ENCODE results near the gene ANXA2.

Gene ANXA2

GRCh38 chr15:60358935-60359682 lies 38.7 kb downstream of the ANXA2 start:
- H3K4me3 ChIP-seq (ENCODE audit: low read length in 2 of 2): no peak overlapping the region
- H3K4me1 ChIP-seq (ENCODE audit: control insufficient read depth in 2 of 2, insufficient read depth in 2 of 2, low read length in 2 of 2): peaks cover 4 to 27% of the 10 kb centered on the region in 2 donors
- H3K9ac ChIP-seq (ENCODE audit: low read depth in 1 of 2, low read length in 2 of 2): no peak overlapping the region
- H3K27me3 ChIP-seq (ENCODE audit: control insufficient read depth in 2 of 2, insufficient read depth in 2 of 2, low read length in 2 of 2): no peaks in the 10 kb centered on the region
- H3K9me3 ChIP-seq (ENCODE audit: control insufficient read depth in 2 of 2, low read length in 2 of 2): no peaks in the 10 kb centered on the region
- H3K36me3 ChIP-seq (ENCODE audit: control insufficient read depth in 2 of 2, insufficient read depth in 2 of 2, low read length in 2 of 2): peaks cover 77 to 89% of the 10 kb centered on the region in 2 donors
- H3K27ac ChIP-seq (ENCODE audit: low read depth in 2 of 2, low read length in 2 of 2): no peak overlapping the region

- Histone ChIP-seq H3K36me3 (ENCODE audit: control insufficient read depth in 2 of 2, insufficient read depth in 2 of 2, low read length in 2 of 2) (peaks cover 78 to 92% of the 10 kb centered on the region in 2 donors), H3K4me3 (ENCODE audit: low read length in 2 of 2) (no peak overlapping the region), H3K27ac (ENCODE audit: low read depth in 2 of 2, low read length in 2 of 2) (no peak overlapping the region), H3K27me3 (ENCODE audit: control insufficient read depth in 2 of 2, insufficient read depth in 2 of 2, low read length in 2 of 2) (no peaks in the 10 kb centered on the region), H3K9me3 (ENCODE audit: control insufficient read depth in 2 of 2, low read length in 2 of 2) (no peaks in the 10 kb centered on the region), H3K9ac (ENCODE audit: low read depth in 1 of 2, low read length in 2 of 2) (no peak overlapping the region), H3K4me1 (ENCODE audit: control insufficient read depth in 2 of 2, insufficient read depth in 2 of 2, low read length in 2 of 2) (peaks cover 1 to 8% of the 10 kb centered on the region in 2 donors)
These were observed 41.0 kb downstream of the ANXA2 start for GRCh38 chr15:60356832-60357231.

- Histone ChIP-seq H3K4me1 (ENCODE audit: control insufficient read depth in 2 of 2, insufficient read depth in 2 of 2, low read length in 2 of 2) (peaks cover 0 to 4% of the 10 kb centered on the region in 2 donors), H3K36me3 (ENCODE audit: control insufficient read depth in 2 of 2, insufficient read depth in 2 of 2, low read length in 2 of 2) (peaks cover 79 to 92% of the 10 kb centered on the region in 2 donors), H3K27ac (ENCODE audit: low read depth in 2 of 2, low read length in 2 of 2) (no peak overlapping the region), H3K9ac (ENCODE audit: low read depth in 1 of 2, low read length in 2 of 2) (no peak overlapping the region), H3K27me3 (ENCODE audit: control insufficient read depth in 2 of 2, insufficient read depth in 2 of 2, low read length in 2 of 2) (no peaks in the 10 kb centered on the region), H3K9me3 (ENCODE audit: control insufficient read depth in 2 of 2, low read length in 2 of 2) (no peaks in the 10 kb centered on the region), H3K4me3 (ENCODE audit: low read length in 2 of 2) (no peak overlapping the region)
These were observed 42.5 kb downstream of the ANXA2 start for GRCh38 chr15:60355148-60355857.

GRCh38 chr15:60353245-60353920 lies 44.4 kb downstream of the ANXA2 start:
- Histone ChIP-seq H3K9ac (ENCODE audit: low read depth in 1 of 2, low read length in 2 of 2) (no peak overlapping the region), H3K4me1 (ENCODE audit: control insufficient read depth in 2 of 2, insufficient read depth in 2 of 2, low read length in 2 of 2) (no peaks in the 10 kb centered on the region), H3K4me3 (ENCODE audit: low read length in 2 of 2) (no peak overlapping the region), H3K9me3 (ENCODE audit: control insufficient read depth in 2 of 2, low read length in 2 of 2) (no peaks in the 10 kb centered on the region), H3K36me3 (ENCODE audit: control insufficient read depth in 2 of 2, insufficient read depth in 2 of 2, low read length in 2 of 2) (peaks cover 76 to 84% of the 10 kb centered on the region in 2 donors), H3K27ac (ENCODE audit: low read depth in 2 of 2, low read length in 2 of 2) (no peak overlapping the region), H3K27me3 (ENCODE audit: control insufficient read depth in 2 of 2, insufficient read depth in 2 of 2, low read length in 2 of 2) (no peaks in the 10 kb centered on the region)

- no peak overlapping the region for H3K27ac ChIP-seq (ENCODE audit: low read depth in 2 of 2, low read length in 2 of 2)
- no peak overlapping the region for H3K9ac ChIP-seq (ENCODE audit: low read depth in 1 of 2, low read length in 2 of 2)
- H3K4me3 ChIP-seq (ENCODE audit: low read length in 2 of 2): no peak overlapping the region
- no peaks in the 10 kb centered on the region for H3K4me1 ChIP-seq (ENCODE audit: control insufficient read depth in 2 of 2, insufficient read depth in 2 of 2, low read length in 2 of 2)
- no peaks in the 10 kb centered on the region for H3K27me3 ChIP-seq (ENCODE audit: control insufficient read depth in 2 of 2, insufficient read depth in 2 of 2, low read length in 2 of 2)
- H3K36me3 ChIP-seq (ENCODE audit: control insufficient read depth in 2 of 2, insufficient read depth in 2 of 2, low read length in 2 of 2): peaks cover 83 to 87% of the 10 kb centered on the region in 2 donors
- H3K9me3 ChIP-seq (ENCODE audit: control insufficient read depth in 2 of 2, low read length in 2 of 2): no peaks in the 10 kb centered on the region
These were observed 45.3 kb downstream of the ANXA2 start for GRCh38 chr15:60352525-60352924.

GRCh38 chr15:60351066-60351465 lies 46.7 kb downstream of the ANXA2 start:
- Histone ChIP-seq H3K4me3 (ENCODE audit: low read length in 2 of 2) (no peak overlapping the region), H3K4me1 (ENCODE audit: control insufficient read depth in 2 of 2, insufficient read depth in 2 of 2, low read length in 2 of 2) (no peaks in the 10 kb centered on the region), H3K9me3 (ENCODE audit: control insufficient read depth in 2 of 2, low read length in 2 of 2) (no peaks in the 10 kb centered on the region), H3K27me3 (ENCODE audit: control insufficient read depth in 2 of 2, insufficient read depth in 2 of 2, low read length in 2 of 2) (no peaks in the 10 kb centered on the region), H3K27ac (ENCODE audit: low read depth in 2 of 2, low read length in 2 of 2) (no peak overlapping the region), H3K9ac (ENCODE audit: low read depth in 1 of 2, low read length in 2 of 2) (no peak overlapping the region), H3K36me3 (ENCODE audit: control insufficient read depth in 2 of 2, insufficient read depth in 2 of 2, low read length in 2 of 2) (peaks cover 87 to 89% of the 10 kb centered on the region in 2 donors)

- H3K27me3 ChIP-seq (ENCODE audit: control insufficient read depth in 2 of 2, insufficient read depth in 2 of 2, low read length in 2 of 2): no peaks in the 10 kb centered on the region
- no peaks in the 10 kb centered on the region for H3K4me1 ChIP-seq (ENCODE audit: control insufficient read depth in 2 of 2, insufficient read depth in 2 of 2, low read length in 2 of 2)
- peaks cover 84 to 89% of the 10 kb centered on the region in 2 donors for H3K36me3 ChIP-seq (ENCODE audit: control insufficient read depth in 2 of 2, insufficient read depth in 2 of 2, low read length in 2 of 2)
- no peaks in the 10 kb centered on the region for H3K9me3 ChIP-seq (ENCODE audit: control insufficient read depth in 2 of 2, low read length in 2 of 2)
- H3K27ac ChIP-seq (ENCODE audit: low read depth in 2 of 2, low read length in 2 of 2): no peak overlapping the region
- no peak overlapping the region for H3K4me3 ChIP-seq (ENCODE audit: low read length in 2 of 2)
- H3K9ac ChIP-seq (ENCODE audit: low read depth in 1 of 2, low read length in 2 of 2): no peak overlapping the region
These were observed 47.7 kb downstream of the ANXA2 start for GRCh38 chr15:60350108-60350507.

GRCh38 chr15:60349589-60349988 lies 48.2 kb downstream of the ANXA2 start:
- Histone ChIP-seq H3K36me3 (ENCODE audit: control insufficient read depth in 2 of 2, insufficient read depth in 2 of 2, low read length in 2 of 2) (peaks cover 79 to 88% of the 10 kb centered on the region in 2 donors), H3K9ac (ENCODE audit: low read depth in 1 of 2, low read length in 2 of 2) (no peak overlapping the region), H3K27ac (ENCODE audit: low read depth in 2 of 2, low read length in 2 of 2) (no peak overlapping the region), H3K4me1 (ENCODE audit: control insufficient read depth in 2 of 2, insufficient read depth in 2 of 2, low read length in 2 of 2) (no peaks in the 10 kb centered on the region), H3K9me3 (ENCODE audit: control insufficient read depth in 2 of 2, low read length in 2 of 2) (no peaks in the 10 kb centered on the region), H3K27me3 (ENCODE audit: control insufficient read depth in 2 of 2, insufficient read depth in 2 of 2, low read length in 2 of 2) (no peaks in the 10 kb centered on the region), H3K4me3 (ENCODE audit: low read length in 2 of 2) (no peak overlapping the region)

- Histone ChIP-seq H3K4me3 (ENCODE audit: low read length in 2 of 2) (no peak overlapping the region), H3K4me1 (ENCODE audit: control insufficient read depth in 2 of 2, insufficient read depth in 2 of 2, low read length in 2 of 2) (no peaks in the 10 kb centered on the region), H3K9me3 (ENCODE audit: control insufficient read depth in 2 of 2, low read length in 2 of 2) (no peaks in the 10 kb centered on the region), H3K9ac (ENCODE audit: low read depth in 1 of 2, low read length in 2 of 2) (no peak overlapping the region), H3K36me3 (ENCODE audit: control insufficient read depth in 2 of 2, insufficient read depth in 2 of 2, low read length in 2 of 2) (peaks cover 62 to 68% of the 10 kb centered on the region in 2 donors), H3K27ac (ENCODE audit: low read depth in 2 of 2, low read length in 2 of 2) (no peak overlapping the region), H3K27me3 (ENCODE audit: control insufficient read depth in 2 of 2, insufficient read depth in 2 of 2, low read length in 2 of 2) (no peaks in the 10 kb centered on the region)
These were observed 50.2 kb downstream of the ANXA2 start for GRCh38 chr15:60347480-60348049.

- no peak overlapping the region for H3K27ac ChIP-seq (ENCODE audit: low read depth in 2 of 2, low read length in 2 of 2)
- no peak overlapping the region for H3K9ac ChIP-seq (ENCODE audit: low read depth in 1 of 2, low read length in 2 of 2)
- H3K4me1 ChIP-seq (ENCODE audit: control insufficient read depth in 2 of 2, insufficient read depth in 2 of 2, low read length in 2 of 2): no peaks in the 10 kb centered on the region
- no peaks in the 10 kb centered on the region for H3K27me3 ChIP-seq (ENCODE audit: control insufficient read depth in 2 of 2, insufficient read depth in 2 of 2, low read length in 2 of 2)
- H3K9me3 ChIP-seq (ENCODE audit: control insufficient read depth in 2 of 2, low read length in 2 of 2): no peaks in the 10 kb centered on the region
- peaks cover 53 to 59% of the 10 kb centered on the region in 2 donors for H3K36me3 ChIP-seq (ENCODE audit: control insufficient read depth in 2 of 2, insufficient read depth in 2 of 2, low read length in 2 of 2)
- no peak overlapping the region for H3K4me3 ChIP-seq (ENCODE audit: low read length in 2 of 2)
These were observed 51.1 kb downstream of the ANXA2 start for GRCh38 chr15:60346653-60347052.

Data from mucosa of rectum (tissue), 2 donors.